PFSK-1 (cell line): ENCODE measurements around the gene SOX14.

Experiments
- FOXP2 ChIP-seq: optimal IDR thresholded peaks from 2 replicates; pipeline ENCODE3; 2011; ENCODE audit warnings: borderline replicate concordance, control low read depth, inconsistent platforms; ENCODE audit not compliant: insufficient read depth; ENCODE audit errors: extremely low read length, extremely low read depth
- POLR2AphosphoS5 ChIP-seq: IDR thresholded peaks from 2 replicates; pipeline ENCODE4 v1.6.1; 2012; ENCODE audit warnings: low read depth, mild to moderate bottlenecking, control low read depth, low read length, moderate library complexity
- REST ChIP-seq, 2 experiments: IDR thresholded peaks; 2 replicates each; pipeline versions ENCODE4 v1.6.1 to v1.8.0; 2011 to 2012; ENCODE audit warnings: low read depth in 2 of 2, low read length in 2 of 2, control low read depth in 1 of 2, inconsistent platforms in 1 of 2, mild to moderate bottlenecking in 1 of 2, moderate library complexity in 1 of 2; ENCODE audit not compliant: insufficient read depth in 1 of 2
- SIN3A ChIP-seq: IDR thresholded peaks from 2 replicates; pipeline ENCODE4 v1.6.1; 2012; ENCODE audit warnings: mild to moderate bottlenecking, low read length, moderate library complexity, borderline replicate concordance; ENCODE audit not compliant: insufficient read depth
- TAF1 ChIP-seq: IDR thresholded peaks from 2 replicates; pipeline ENCODE4 v1.6.1; 2012; ENCODE audit warnings: low read length, control low read depth, borderline replicate concordance; ENCODE audit not compliant: insufficient read depth

- TF ChIP-seq REST (IDR thresholded peaks at IDR 0.05; ENCODE audit: insufficient read depth in 1 of 2, low read depth in 2 of 2, low read length in 2 of 2) (no peak), TAF1 (no peak), POLR2AphosphoS5 (no peak), SIN3A (no peak), FOXP2 (no peak)
These were observed 49.6 kb upstream of the SOX14 start for GRCh38 chr3:137714551-137714950.
